HG02571 (cell line): ENCODE results near the gene MYOF.

ENCODE experiments used
- ATAC-seq: cut with Tn5 transposase; IDR thresholded peaks from one replicate; pipeline ENCODE4 v1.9.1; 2021; ENCODE audit warnings: mild to moderate bottlenecking, moderate library complexity; ENCODE audit not compliant: unreplicated experiment

The MYOF gene

GRCh38 chr10:93261961-93262610 is 220.0 kb downstream of the MYOF start:
- ATAC-seq = no peak

GRCh38 chr10:93261089-93261488 is 221.0 kb downstream of the MYOF start:
- ATAC-seq = no peak

GRCh38 chr10:93259126-93259525 is 223.0 kb downstream of the MYOF start:
- no peak for ATAC-seq
